B cell (primary cell): ENCODE results near the gene APP. TPM values are rescaled to one million over a fixed set of nuclear protein-coding genes. Genes with fewer than 3 reads are reported as not detected.

ENCODE experiments used
- ATAC-seq: fragments of 200-7000 bp; cut with Tn5 transposase; one replicate; pipeline ENCODE4 v1.10.0; 2021; ENCODE audit warnings: low read depth, mild to moderate bottlenecking, moderate number of reproducible peaks, moderate library complexity
- CTCF ChIA-PET: fragments of 350-600 bp; sonication (Branson Sonifier 250); formaldehyde crosslinking; loops from one replicate; lab custom pipeline; 2021; ENCODE audit warnings: antibody characterized with exemption, inconsistent platforms; lab: Charles Lee
- POLR2A ChIA-PET: fragments of 350-600 bp; sonication (Branson Sonifier 250); formaldehyde crosslinking; loops from one replicate; lab custom pipeline; 2021; ENCODE audit warnings: antibody characterized with exemption; lab: Charles Lee
- DNase-seq: peaks from one replicate; pipeline ENCODE4 v3.0.0; 2013
- H2AFZ ChIP-seq: 2 replicates; pipeline ENCODE4 v1.6.1; 2012; ENCODE audit warnings: mild to moderate bottlenecking, low read depth, low read length; ENCODE audit not compliant: insufficient read depth, poor library complexity, severe bottlenecking
- H3K27ac ChIP-seq, 2 donors: 1 replicate in 1 of 2; 2 replicates in 1 of 2; pipeline ENCODE4 v1.5.1; 2012 to 2013; ENCODE audit warnings: low read length in 2 of 2, mild to moderate bottlenecking in 2 of 2, moderate library complexity in 1 of 2
- H3K27me3 ChIP-seq, 4 experiments: fragments of 200-600 bp in 1 of 4; sonication (generic) in 1 of 4; replicated peaks in 1 of 4; 1 replicate in 2 of 4; 2 replicates in 2 of 4; pipeline versions ENCODE4 v1.6.1 to v1.7.0; 2013 to 2016; ENCODE audit warnings: low read length in 3 of 4, mild to moderate bottlenecking in 2 of 4, mixed read lengths in 1 of 4, moderate library complexity in 1 of 4; ENCODE audit not compliant: insufficient read depth in 4 of 4, control insufficient read depth in 3 of 4; ENCODE audit errors: control extremely low read depth in 1 of 4
- H3K36me3 ChIP-seq, 2 experiments: replicated peaks in 1 of 2; 1 replicate in 1 of 2; 2 replicates in 1 of 2; pipeline versions ENCODE4 v1.6.1 to v1.7.1; 2013; ENCODE audit warnings: low read length in 1 of 2; ENCODE audit not compliant: insufficient read depth in 2 of 2, control insufficient read depth in 1 of 2; ENCODE audit errors: control extremely low read depth in 1 of 2, extremely low read depth in 1 of 2
- H3K4me1 ChIP-seq, 2 donors: fragments of 200-600 bp in 1 of 2; sonication (generic) in 1 of 2; 1 replicate in 1 of 2; 2 replicates in 1 of 2; pipeline versions ENCODE4 v1.5.1 to v1.6.1; 2013 to 2017; ENCODE audit warnings: low read length in 2 of 2; ENCODE audit not compliant: control insufficient read depth in 2 of 2, insufficient read depth in 2 of 2
- H3K4me2 ChIP-seq: replicated peaks from 2 replicates; pipeline ENCODE3; 2012; ENCODE audit warnings: mild to moderate bottlenecking, low read depth, low read length; ENCODE audit not compliant: poor library complexity, severe bottlenecking
- H3K4me3 ChIP-seq, 5 experiments: fragments of 200-600 bp in 1 of 5; sonication (generic) in 1 of 5; 1 replicate in 3 of 5; 2 replicates in 2 of 5; pipeline versions ENCODE4 v1.5.1 to v1.7.0; 2011 to 2016; ENCODE audit warnings: low read length in 4 of 5, mild to moderate bottlenecking in 4 of 5, low read depth in 2 of 5, control low read depth in 1 of 5, moderate library complexity in 1 of 5; ENCODE audit not compliant: insufficient read depth in 1 of 5; ENCODE audit errors: control extremely low read depth in 1 of 5, extremely low read depth in 1 of 5
- H3K79me2 ChIP-seq: fragments of 200-600 bp; sonication (generic); one replicate; pipeline ENCODE4 v1.6.0; 2016; ENCODE audit warnings: low read length; ENCODE audit not compliant: control insufficient read depth, insufficient read depth
- H3K9ac ChIP-seq: fragments of 200-600 bp; sonication (generic); 2 replicates; pipeline ENCODE4 v1.6.1; 2017; ENCODE audit warnings: mild to moderate bottlenecking, low read length, moderate library complexity
- H3K9me3 ChIP-seq, 3 donors: one replicate each; pipeline versions ENCODE4 v1.6.1 to v1.7.1; 2013; ENCODE audit warnings: low read length in 2 of 3; ENCODE audit not compliant: control insufficient read depth in 2 of 3, insufficient read depth in 1 of 3; ENCODE audit errors: control extremely low read depth in 1 of 3
- H4K20me1 ChIP-seq: 2 replicates; pipeline ENCODE4 v1.6.0; 2012; ENCODE audit warnings: mild to moderate bottlenecking, low read length; ENCODE audit not compliant: insufficient read depth, control insufficient read depth, poor library complexity, severe bottlenecking
- H3K27ac Mint-ChIP-seq: one replicate; pipeline ENCODE4 v1.8.0; 2021; ENCODE audit warnings: mixed read lengths
- H3K27me3 Mint-ChIP-seq: one replicate; pipeline ENCODE4 v1.8.0; 2021; ENCODE audit warnings: mixed read lengths
- H3K4me1 Mint-ChIP-seq: one replicate; pipeline ENCODE4 v1.8.0; 2021; ENCODE audit warnings: mixed read lengths
- H3K4me3 Mint-ChIP-seq: one replicate; pipeline ENCODE4 v1.8.0; 2021; ENCODE audit warnings: mixed read lengths
- H3K9me3 Mint-ChIP-seq: one replicate; pipeline ENCODE4 v1.8.0; 2022; ENCODE audit warnings: mixed read lengths; ENCODE audit not compliant: insufficient read depth
- CTCF ChIP-seq: fragments of 200-600 bp; IDR thresholded peaks from one replicate; pipeline ENCODE4 v1.8.0; 2022; ENCODE audit warnings: antibody characterized with exemption, mild to moderate bottlenecking
- EZH2 ChIP-seq: IDR thresholded peaks from 2 replicates; pipeline ENCODE4 v1.6.1; 2012; ENCODE audit warnings: borderline replicate concordance, low read depth, mild to moderate bottlenecking, moderate library complexity, low read length; ENCODE audit not compliant: insufficient read depth, poor library complexity, severe bottlenecking
- WGBS: methylation state at CpG from one replicate; pipeline ENCODE4 v1.1.5; 2013; ENCODE audit warnings: missing lambda C conversion rate; ENCODE audit not compliant: insufficient coverage; 5-methylcytosine and 5-hydroxymethylcytosine counted together
- intact Hi-C: fragments of 100-400 bp; cut with micrococcal nuclease; formaldehyde crosslinking; loops from one replicate; pipeline ENCODE4 v1.10.0; 2022
- polyA plus RNA-seq: library from polyadenylated mRNA; depleted of rRNA; stranded (reverse); fragments of >200 nt; gene quantifications from 2 replicates; pipeline ENCODE4 v1.2.3, GENCODE V29; 2012
- total RNA-seq, 2 donors: library from RNA; stranded (reverse); fragments of 120-200 nt in 1 of 2; gene quantifications; 1 replicate in 1 of 2; 2 replicates in 1 of 2; pipeline versions ENCODE4 v1.2.3 to v1.2.4, GENCODE V29; 2013 to 2022

The APP gene
- total and polyA plus RNA-seq, 2 donors (not counting 1 experiment from before 2014, with no cell fraction given): 28.3 to 34.7 TPM

- peaks cover 0 to 2% of the 10 kb centered on the region in 2 experiments for H3K36me3 ChIP-seq
- no CpG with 5 or more reads among the region's 1 CpG for WGBS
- no peak overlapping the region for H3K4me3 ChIP-seq
- H3K79me2 ChIP-seq: no peaks in the 10 kb centered on the region
- H3K4me1 Mint-ChIP-seq: peaks cover 14% of the 10 kb centered on the region
- ATAC-seq (no peak), DNase-seq (no peak)
- no peaks in the 10 kb centered on the region for H3K27me3 Mint-ChIP-seq
- intact Hi-C loops: no loop called here
- H3K9me3 ChIP-seq: no peaks in the 10 kb centered on the region
- no peak overlapping the region for H3K27ac Mint-ChIP-seq
- ChIA-PET CTCF (no interaction called here), POLR2A (no interaction called here)
- no peaks in the 10 kb centered on the region for H3K27me3 ChIP-seq
- H3K4me2 ChIP-seq: no peak overlapping the region
- no peaks in the 10 kb centered on the region for H3K9me3 Mint-ChIP-seq
- TF ChIP-seq CTCF (no peak), EZH2 (no peak)
- H3K9ac ChIP-seq: no peak overlapping the region
- H4K20me1 ChIP-seq: no peaks in the 10 kb centered on the region
- peaks cover 10% of the 10 kb centered on the region in 2 donors for H3K4me1 ChIP-seq
- H3K4me3 Mint-ChIP-seq: no peak overlapping the region
- H3K27ac ChIP-seq: no peak overlapping the region
- H2AFZ ChIP-seq: no peak overlapping the region
Observed at GRCh38 chr21:25910809-25911208, 259.8 kb downstream of the APP start.

GRCh38 chr21:25909341-25909740, 261.2 kb downstream of the APP start:
- no peak overlapping the region for H3K9ac ChIP-seq
- Mint-ChIP-seq H3K27ac (no peak overlapping the region), H3K4me3 (no peak overlapping the region), H3K9me3 (no peaks in the 10 kb centered on the region), H3K4me1 (peaks cover 9% of the 10 kb centered on the region), H3K27me3 (no peaks in the 10 kb centered on the region)
- peaks cover 0 to 2% of the 10 kb centered on the region in 2 experiments for H3K36me3 ChIP-seq
- ChIA-PET POLR2A (no interaction called here), CTCF (no interaction called here)
- H4K20me1 ChIP-seq: no peaks in the 10 kb centered on the region
- H3K4me1 ChIP-seq: peaks cover 10% of the 10 kb centered on the region in 2 donors
- intact Hi-C loops: no loop called here
- no peaks in the 10 kb centered on the region for H3K9me3 ChIP-seq
- H3K79me2 ChIP-seq: no peaks in the 10 kb centered on the region
- no peaks in the 10 kb centered on the region for H3K27me3 ChIP-seq
- TF ChIP-seq EZH2 (no peak), CTCF (no peak)
- H3K4me2 ChIP-seq: no peak overlapping the region
- ATAC-seq: no peak
- DNase-seq: no peak
- WGBS: 86% methylated on average over 1 of the region's 5 CpGs
- H3K27ac ChIP-seq: no peak overlapping the region
- H2AFZ ChIP-seq: no peak overlapping the region
- H3K4me3 ChIP-seq: no peak overlapping the region
